OCI-LY3 (cell line): ENCODE results near the gene CCBE1.

Source experiments
- H2AFZ ChIP-seq: fragments of 200-600, 300-600 bp; shearing (Covaris generic); 2 replicates; pipeline ENCODE4 v1.6.0; 2014; ENCODE audit warnings: antibody characterized with exemption, low read depth, low read length
- H3K27ac ChIP-seq: fragments of 200-600, 300-600 bp; sonication (generic); 2 replicates; pipeline ENCODE4 v1.5.1; 2014; ENCODE audit warnings: mild to moderate bottlenecking, low read length, moderate library complexity, mixed read lengths
- H3K27me3 ChIP-seq: fragments of 200-600, 300-600 bp; sonication (generic); 2 replicates; pipeline ENCODE4 v1.6.1; 2014; ENCODE audit warnings: low read depth, low read length, mixed read lengths
- H3K36me3 ChIP-seq: fragments of 200-600, 300-600 bp; sonication (generic); replicated peaks from 2 replicates; pipeline ENCODE3; 2014; ENCODE audit warnings: low read depth, low read length, mixed read lengths
- H3K4me1 ChIP-seq: fragments of 300-600, 200-600 bp; sonication (generic); 2 replicates; pipeline ENCODE4 v1.6.1; 2014; ENCODE audit warnings: low read length, mixed read lengths
- H3K4me2 ChIP-seq: fragments of 200-600, 300-600 bp; sonication (generic); 2 replicates; pipeline ENCODE4 v1.6.1; 2014; ENCODE audit warnings: low read length, mixed read lengths
- H3K4me3 ChIP-seq: fragments of 300-600, 200-600 bp; sonication (generic); 2 replicates; pipeline ENCODE4 v1.5.1; 2014; ENCODE audit warnings: antibody characterized with exemption, mild to moderate bottlenecking, low read length, moderate library complexity
- H3K79me2 ChIP-seq: fragments of 300-600, 200-600 bp; shearing (Covaris generic); 2 replicates; pipeline ENCODE4 v1.6.1; 2014; ENCODE audit warnings: mild to moderate bottlenecking, low read length, mixed read lengths
- H3K9ac ChIP-seq: fragments of 300-600, 200-600 bp; shearing (Covaris generic); 2 replicates; pipeline ENCODE4 v1.6.0; 2014; ENCODE audit warnings: mild to moderate bottlenecking, low read length, moderate library complexity
- H3K9me3 ChIP-seq: fragments of 200-600, 300-600 bp; shearing (Covaris generic); 2 replicates; pipeline ENCODE4 v1.6.1; 2014; ENCODE audit warnings: low read length, mixed read lengths; ENCODE audit not compliant: insufficient read depth
- H4K20me1 ChIP-seq: fragments of 200-600, 300-600 bp; sonication (generic); 2 replicates; pipeline ENCODE4 v1.6.1; 2016; ENCODE audit warnings: low read length, mixed read lengths; ENCODE audit not compliant: insufficient read depth
- CTCF ChIP-seq: fragments of 200-600, 300-600 bp; sonication (generic); IDR thresholded peaks from 2 replicates; pipeline ENCODE4 v1.5.1; 2014; ENCODE audit warnings: antibody characterized with exemption, low read length, low read depth
- EZH2phosphoT487 ChIP-seq: fragments of 200-600 bp; shearing (Covaris generic); IDR thresholded peaks from 2 replicates; pipeline ENCODE4 v1.6.1; 2018; ENCODE audit warnings: antibody characterized with exemption, mixed run types, low read depth

Gene CCBE1

GRCh38 chr18:59551902-59552635 is 145.2 kb downstream of the CCBE1 start:
- Histone ChIP-seq H2AFZ (no peak overlapping the region), H3K9me3 (no peaks in the 10 kb centered on the region), H3K4me2 (no peak overlapping the region), H3K27ac (no peak overlapping the region), H3K36me3 (no peaks in the 10 kb centered on the region), H4K20me1 (no peaks in the 10 kb centered on the region), H3K79me2 (no peaks in the 10 kb centered on the region), H3K4me1 (peaks cover 9% of the 10 kb centered on the region), H3K27me3 (peaks cover 50% of the 10 kb centered on the region), H3K4me3 (no peak overlapping the region), H3K9ac (no peak overlapping the region)
- TF ChIP-seq EZH2phosphoT487 (no peak), CTCF (no peak)

GRCh38 chr18:59550174-59550516 is 147.1 kb downstream of the CCBE1 start:
- Histone ChIP-seq H3K27ac (no peak overlapping the region), H3K27me3 (peaks cover 46% of the 10 kb centered on the region), H4K20me1 (no peaks in the 10 kb centered on the region), H3K4me3 (no peak overlapping the region), H3K9ac (no peak overlapping the region), H2AFZ (no peak overlapping the region), H3K36me3 (peaks cover 5% of the 10 kb centered on the region), H3K9me3 (peaks cover 8% of the 10 kb centered on the region; the same call in 1 of the 2 replicates), H3K4me1 (peaks cover 9% of the 10 kb centered on the region), H3K4me2 (no peak overlapping the region), H3K79me2 (no peaks in the 10 kb centered on the region)
- TF ChIP-seq CTCF (no peak), EZH2phosphoT487 (no peak)

GRCh38 chr18:59549503-59550173 is 147.6 kb downstream of the CCBE1 start:
- no peak overlapping the region for H3K27ac ChIP-seq
- peaks cover 41% of the 10 kb centered on the region for H3K27me3 ChIP-seq
- no peaks in the 10 kb centered on the region for H3K79me2 ChIP-seq
- H3K9me3 ChIP-seq: peaks cover 8% of the 10 kb centered on the region; the same call in 1 of the 2 replicates
- TF ChIP-seq CTCF: no peak
- TF ChIP-seq EZH2phosphoT487: no peak
- peaks cover 5% of the 10 kb centered on the region for H3K36me3 ChIP-seq
- H2AFZ ChIP-seq: no peak overlapping the region
- H4K20me1 ChIP-seq: no peaks in the 10 kb centered on the region
- no peak overlapping the region for H3K4me2 ChIP-seq
- no peak overlapping the region for H3K9ac ChIP-seq
- peaks cover 9% of the 10 kb centered on the region for H3K4me1 ChIP-seq
- no peak overlapping the region for H3K4me3 ChIP-seq

GRCh38 chr18:59547581-59548182 is 149.5 kb downstream of the CCBE1 start:
- Histone ChIP-seq H3K27me3 (peaks cover 29% of the 10 kb centered on the region), H3K36me3 (peaks cover 5% of the 10 kb centered on the region), H3K9me3 (peaks cover 8% of the 10 kb centered on the region; the same call in 1 of the 2 replicates), H3K4me3 (peak overlapping the region; percentile 20; the same call in 1 of the 2 replicates), H3K79me2 (no peaks in the 10 kb centered on the region), H3K4me1 (peaks cover 9% of the 10 kb centered on the region), H2AFZ (no peak overlapping the region; the same call in 1 of the 2 replicates), H3K27ac (no peak overlapping the region), H3K9ac (no peak overlapping the region), H4K20me1 (no peaks in the 10 kb centered on the region), H3K4me2 (peak overlapping the region; percentile 42)
- TF ChIP-seq CTCF: peak; percentile 29; the same call in 1 of the 2 replicates
- no peak for TF ChIP-seq EZH2phosphoT487
